ENCODE data around the gene RHOG. TPM values are rescaled to one million over a fixed set of nuclear protein-coding genes. Genes with fewer than 3 reads are reported as not detected.

The RHOG gene
- total RNA-seq, 1 experiment from 2014 or later, result 26.4 TPM

DNA sequence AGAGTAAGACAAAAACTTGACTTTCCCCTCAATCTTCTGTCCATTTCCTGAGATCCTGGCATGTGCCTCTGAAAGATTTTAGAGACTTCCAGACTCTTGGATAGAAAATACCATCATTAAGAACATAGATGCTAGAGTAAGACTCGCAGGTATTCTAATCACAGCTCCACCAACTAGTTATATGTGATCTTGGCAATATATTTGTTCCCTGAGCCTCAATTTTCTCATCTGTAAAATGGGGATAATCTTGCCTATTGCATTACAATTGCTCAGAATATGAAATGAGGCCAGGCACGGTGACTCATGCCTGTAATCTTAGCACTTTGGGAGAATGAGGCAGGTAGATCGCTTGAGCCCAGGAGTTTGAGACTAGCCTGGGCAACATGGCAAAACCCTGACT is 10.7 kb downstream of the RHOG start:
- H3T11ph ChIP-seq (ENCODE audit: low read length), result no peak overlapping the region
- H2AK5ac ChIP-seq (ENCODE audit: insufficient read length, low read length), result no peak overlapping the region
- H2BK12ac ChIP-seq (ENCODE audit: insufficient read length, low read depth, low read length), result no peak overlapping the region
- H3K4ac ChIP-seq (ENCODE audit: low read depth, low read length), result no peak overlapping the region
- Mint-ChIP-seq H3K27me3 (ENCODE audit: low read depth) (no peaks in the 10 kb centered on the region), H3K4me1 (peaks cover 52 to 53% of the 10 kb centered on the region in 2 experiments), H3K36me3 (ENCODE audit: insufficient read depth in 1 of 3, low read depth in 3 of 3) (peaks cover 38 to 57% (median 43%) of the 10 kb centered on the region in 3 experiments), H3K4me3 (no peak overlapping the region), H3K9me3 (no peaks in the 10 kb centered on the region), H3K27ac (no peak overlapping the region)
- H3K4me1 ChIP-seq (ENCODE audit: insufficient read depth, low read length), result peaks cover 21% of the 10 kb centered on the region
- no peak overlapping the region for H3K27ac ChIP-seq (ENCODE audit: insufficient read length, low read depth, low read length)
- H3K56ac ChIP-seq (ENCODE audit: insufficient read length, low read depth, low read length), result no peak overlapping the region
- no peak overlapping the region for H3K14ac ChIP-seq (ENCODE audit: insufficient read depth, low read length)
- no CpG with 5 or more reads among the region's 3 CpGs for WGBS (ENCODE audit: extremely low coverage, insufficient read length, low lambda C conversion rate)
- H3K23me2 ChIP-seq (ENCODE audit: insufficient read length, low read depth, low read length, poor library complexity, severe bottlenecking), result no peaks in the 10 kb centered on the region
- peaks cover 6% of the 10 kb centered on the region for H4K20me1 ChIP-seq (ENCODE audit: control insufficient read depth, insufficient read depth, insufficient read length)
- H2BK15ac ChIP-seq (ENCODE audit: low read depth, low read length), result no peak overlapping the region
- no peak overlapping the region for H2BK5ac ChIP-seq (ENCODE audit: insufficient read length, low read length)
- H4K5ac ChIP-seq (ENCODE audit: insufficient read length, low read depth, low read length), result no peak overlapping the region
- no peak overlapping the region for H2BK120ac ChIP-seq (ENCODE audit: low read depth, low read length, poor library complexity, severe bottlenecking)
- H3K79me1 ChIP-seq (ENCODE audit: insufficient read depth, low read depth, low read length, poor library complexity, severe bottlenecking), result no peaks in the 10 kb centered on the region
- no peak overlapping the region for H3K23ac ChIP-seq (ENCODE audit: insufficient read length, low read depth, low read length)
- TF ChIP-seq, protein P1, sequence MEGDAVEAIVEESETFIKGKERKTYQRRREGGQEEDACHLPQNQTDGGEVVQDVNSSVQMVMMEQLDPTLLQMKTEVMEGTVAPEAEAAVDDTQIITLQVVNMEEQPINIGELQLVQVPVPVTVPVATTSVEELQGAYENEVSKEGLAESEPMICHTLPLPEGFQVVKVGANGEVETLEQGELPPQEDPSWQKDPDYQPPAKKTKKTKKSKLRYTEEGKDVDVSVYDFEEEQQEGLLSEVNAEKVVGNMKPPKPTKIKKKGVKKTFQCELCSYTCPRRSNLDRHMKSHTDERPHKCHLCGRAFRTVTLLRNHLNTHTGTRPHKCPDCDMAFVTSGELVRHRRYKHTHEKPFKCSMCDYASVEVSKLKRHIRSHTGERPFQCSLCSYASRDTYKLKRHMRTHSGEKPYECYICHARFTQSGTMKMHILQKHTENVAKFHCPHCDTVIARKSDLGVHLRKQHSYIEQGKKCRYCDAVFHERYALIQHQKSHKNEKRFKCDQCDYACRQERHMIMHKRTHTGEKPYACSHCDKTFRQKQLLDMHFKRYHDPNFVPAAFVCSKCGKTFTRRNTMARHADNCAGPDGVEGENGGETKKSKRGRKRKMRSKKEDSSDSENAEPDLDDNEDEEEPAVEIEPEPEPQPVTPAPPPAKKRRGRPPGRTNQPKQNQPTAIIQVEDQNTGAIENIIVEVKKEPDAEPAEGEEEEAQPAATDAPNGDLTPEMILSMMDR (conservative IDR thresholded peaks at IDR 0.05), result no peak
- H3K9me3 ChIP-seq (ENCODE audit: control insufficient read depth, low read depth, low read length), result no peaks in the 10 kb centered on the region
- H2BK20ac ChIP-seq (ENCODE audit: low read depth, low read length, poor library complexity, severe bottlenecking), result no peak overlapping the region
- no peak for DNase-seq
- no peak overlapping the region for H2AFZ ChIP-seq (ENCODE audit: low read length)
- H3K9ac ChIP-seq (ENCODE audit: extremely low read depth, insufficient read length, low read length), result no peak overlapping the region
- H3K18ac ChIP-seq (ENCODE audit: insufficient read length, low read depth, low read length), result no peak overlapping the region
- no peak overlapping the region for H3K4me2 ChIP-seq (ENCODE audit: insufficient read depth, insufficient read length, low read length)
- no peaks in the 10 kb centered on the region for H3K27me3 ChIP-seq (ENCODE audit: insufficient read depth, low read length)
- no peaks in the 10 kb centered on the region for H3K79me2 ChIP-seq (ENCODE audit: insufficient read depth, low read length)
- H4K91ac ChIP-seq (ENCODE audit: insufficient read length, low read depth, low read length), result no peak overlapping the region
- no peak overlapping the region for H4K8ac ChIP-seq (replicated peaks; ENCODE audit: insufficient read length, low read depth, low read length)

All from H9 (cell line).